T-helper 2 cell treated with Interferon-gamma antibody and Interleukin-4, amounts not matched to agents 5 μg/mL and 100 μg/mL, for 36 hours (primary cell): Measurements from ENCODE around the gene IL17REL.

Experiments used
- DNase-seq: peaks from one replicate; pipeline ENCODE4 v3.0.0; 2021; ENCODE audit warnings: low spot score
- H3K27ac Mint-ChIP-seq: one replicate; pipeline ENCODE4 v1.8.0; 2021; ENCODE audit warnings: mild to moderate bottlenecking, mixed read lengths
- H3K27me3 Mint-ChIP-seq: one replicate; pipeline ENCODE4 v1.8.0; 2021; ENCODE audit warnings: low read depth, mixed read lengths
- H3K36me3 Mint-ChIP-seq: one replicate; pipeline ENCODE4 v1.8.0; 2021; ENCODE audit warnings: low read depth, mixed read lengths
- H3K4me1 Mint-ChIP-seq: one replicate; pipeline ENCODE4 v1.8.0; 2021; ENCODE audit warnings: low read depth, mixed read lengths
- H3K4me3 Mint-ChIP-seq: one replicate; pipeline ENCODE4 v1.8.0; 2022; ENCODE audit warnings: mild to moderate bottlenecking, moderate library complexity, mixed read lengths
- H3K9me3 Mint-ChIP-seq: one replicate; pipeline ENCODE4 v1.8.0; 2021; ENCODE audit warnings: mixed read lengths

IL17REL gene

DNA sequence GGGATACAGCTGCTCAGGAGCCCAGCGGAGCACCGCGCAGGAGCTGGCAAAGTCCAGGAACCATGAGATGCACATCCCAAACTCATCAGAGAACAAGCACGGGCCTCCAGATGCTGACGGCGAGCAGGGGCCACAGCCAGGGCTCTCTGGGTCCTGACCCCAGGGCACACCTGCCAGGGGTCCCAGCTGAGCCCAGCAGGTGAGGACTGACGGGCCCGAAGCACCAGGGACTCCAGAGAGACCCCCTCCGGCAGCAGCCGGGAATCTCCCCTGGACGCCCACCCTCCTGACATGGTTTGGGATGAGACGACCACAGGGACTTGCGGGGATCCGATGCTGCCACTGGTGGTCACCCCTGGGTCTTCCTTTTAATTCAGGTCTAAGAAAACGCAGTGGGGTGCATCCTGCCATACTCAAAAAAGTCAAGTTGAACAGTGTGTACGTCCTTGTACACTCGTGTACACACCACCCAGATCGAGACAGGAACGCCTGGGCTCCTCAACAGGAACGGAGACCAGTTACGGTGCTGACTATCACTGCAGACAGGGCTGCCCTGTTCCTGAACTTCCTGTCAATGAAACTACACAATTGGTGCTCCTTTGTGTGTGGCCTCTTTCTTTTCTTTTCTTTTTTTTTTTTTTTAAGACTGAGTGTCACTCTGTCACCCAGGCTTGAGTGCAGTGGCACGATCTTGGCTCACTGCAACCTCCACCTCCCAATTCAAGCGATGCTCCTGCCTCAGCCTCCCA, 23.6 kb upstream of the IL17REL start:
- no peaks in the 10 kb centered on the region for H3K36me3 Mint-ChIP-seq
- H3K9me3 Mint-ChIP-seq = no peaks in the 10 kb centered on the region
- DNase-seq = no peak
- H3K4me1 Mint-ChIP-seq = no peaks in the 10 kb centered on the region
- H3K4me3 Mint-ChIP-seq = no peak overlapping the region
- H3K27ac Mint-ChIP-seq = no peak overlapping the region
- peaks cover 2% of the 10 kb centered on the region for H3K27me3 Mint-ChIP-seq

DNA sequence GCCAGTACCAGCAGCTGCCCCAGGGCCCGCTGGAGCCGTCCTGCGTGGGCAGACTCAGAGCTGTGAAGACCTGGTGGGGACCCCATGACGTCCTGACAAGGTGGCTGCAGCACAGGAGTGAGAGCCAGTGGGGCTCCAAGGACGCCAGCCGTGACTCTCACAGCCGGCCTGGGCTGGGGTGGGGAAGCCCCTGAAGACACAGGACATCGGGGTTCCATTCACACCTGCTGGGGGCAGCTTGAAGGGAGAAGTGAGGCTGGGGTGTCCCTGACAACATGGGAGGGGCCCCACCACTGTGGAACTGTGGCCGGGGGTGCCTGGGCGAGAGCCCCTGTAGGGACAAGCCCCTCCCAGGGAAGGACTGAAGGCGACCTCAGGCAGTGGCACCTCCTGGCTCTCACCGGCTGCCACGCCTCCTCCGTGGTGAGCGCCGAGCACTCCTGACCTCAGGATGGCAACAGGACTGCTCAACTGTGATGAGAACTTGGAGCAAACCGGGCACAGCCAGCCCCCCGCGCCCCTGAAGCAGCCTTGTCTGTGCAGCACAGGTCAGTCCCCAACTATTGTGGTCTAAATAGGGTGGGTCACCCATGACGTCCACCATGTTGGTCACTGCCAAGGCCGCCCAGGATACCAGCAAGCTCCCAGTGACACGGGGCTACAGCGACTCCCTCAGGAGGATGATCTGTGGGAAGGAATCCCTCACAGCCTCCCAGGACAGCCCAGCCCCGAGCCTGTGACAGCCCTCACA, 22.7 kb upstream of the IL17REL start:
- H3K9me3 Mint-ChIP-seq = no peaks in the 10 kb centered on the region
- H3K4me3 Mint-ChIP-seq = no peak overlapping the region

DNA sequence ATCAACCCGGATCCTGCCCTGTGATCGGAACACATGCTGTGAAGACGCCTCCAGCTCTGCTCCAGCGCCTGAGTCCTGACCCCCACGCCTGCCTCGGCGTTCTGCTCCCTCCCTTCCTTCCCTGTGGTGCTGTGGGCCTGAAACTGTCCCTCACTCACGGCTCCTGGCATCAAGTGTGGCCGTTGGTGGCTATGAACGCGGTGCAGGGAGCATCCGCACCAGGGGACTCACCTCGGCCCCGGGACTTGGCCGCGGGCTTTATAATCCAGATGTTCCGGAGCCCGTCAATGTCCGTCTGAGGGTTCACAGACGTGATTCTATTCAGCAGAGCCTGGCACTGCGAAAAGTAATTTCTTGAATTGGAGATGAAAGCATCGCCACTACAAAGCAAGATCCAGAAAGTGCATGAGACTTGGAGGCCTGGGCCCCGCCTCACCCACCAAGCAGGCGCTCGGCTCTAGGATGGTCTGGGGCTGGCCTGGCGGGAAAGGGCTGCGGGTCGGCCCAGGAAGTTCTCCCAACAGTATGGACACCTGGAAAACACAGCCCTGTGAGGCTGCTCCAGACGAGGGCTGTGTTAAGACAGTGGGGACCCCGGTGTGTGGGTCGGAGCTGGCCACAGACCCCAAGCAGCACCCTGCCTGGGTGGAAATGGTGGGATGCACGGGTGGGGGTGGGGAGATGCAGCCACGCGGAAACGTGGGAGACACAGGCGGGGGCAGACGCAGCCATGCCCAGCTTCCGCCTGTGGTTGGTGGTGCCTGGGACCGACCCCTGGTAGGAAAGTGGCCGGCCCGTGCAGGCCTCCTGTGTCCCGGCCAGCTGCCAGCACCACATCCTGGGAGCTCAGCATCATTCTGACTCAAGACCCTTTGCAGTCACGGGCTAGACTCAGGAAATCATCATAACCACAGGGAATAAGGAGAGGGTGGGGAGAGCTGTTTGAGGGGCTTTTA, 21.8 kb upstream of the IL17REL start:
- Mint-ChIP-seq H3K36me3 (no peaks in the 10 kb centered on the region), H3K4me3 (no peak overlapping the region), H3K9me3 (no peaks in the 10 kb centered on the region), H3K4me1 (no peaks in the 10 kb centered on the region), H3K27me3 (peaks cover 2% of the 10 kb centered on the region), H3K27ac (no peak overlapping the region)
- no peak for DNase-seq

More for the DNA sequence above, 22.7 kb upstream of the IL17REL start:
- no peaks in the 10 kb centered on the region for H3K36me3 Mint-ChIP-seq
- no peak overlapping the region for H3K27ac Mint-ChIP-seq
- peaks cover 2% of the 10 kb centered on the region for H3K27me3 Mint-ChIP-seq
- H3K4me1 Mint-ChIP-seq = no peaks in the 10 kb centered on the region
- DNase-seq = no peak

DNA sequence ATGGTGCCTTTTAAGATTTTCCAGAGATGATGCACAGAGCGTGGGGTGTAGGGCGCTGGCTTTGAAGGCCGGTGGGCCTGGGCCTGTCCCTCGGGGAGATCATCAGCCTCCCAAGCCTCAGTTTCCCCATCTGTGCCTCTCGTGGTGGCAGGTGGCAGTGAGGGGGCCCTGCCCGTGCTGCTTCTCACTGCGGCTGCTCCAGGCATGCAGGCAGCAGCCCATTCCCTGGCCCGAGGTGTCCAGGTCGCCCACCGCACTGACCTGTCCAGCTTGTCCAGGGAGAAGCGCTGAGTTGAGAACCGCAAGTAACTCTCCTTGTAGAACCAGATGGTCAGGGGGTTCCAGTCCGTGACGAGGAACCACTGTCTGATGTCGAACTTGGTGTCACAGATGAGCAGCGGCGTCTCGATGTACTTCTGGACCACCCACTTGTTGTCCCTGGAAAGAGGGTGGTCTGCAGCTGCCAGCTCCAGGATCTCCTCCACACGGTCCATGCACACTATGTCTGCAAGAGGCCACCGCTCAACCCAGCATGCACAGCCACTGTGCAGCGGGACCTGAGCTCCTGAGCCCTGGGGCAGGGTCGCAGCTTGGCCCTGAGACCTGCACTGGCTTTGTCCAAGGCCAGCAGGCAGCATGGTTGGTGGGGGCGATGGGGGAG, 20.5 kb upstream of the IL17REL start:
- no peak for DNase-seq
- no peaks in the 10 kb centered on the region for H3K9me3 Mint-ChIP-seq
- H3K27me3 Mint-ChIP-seq = no peaks in the 10 kb centered on the region
- no peaks in the 10 kb centered on the region for H3K36me3 Mint-ChIP-seq
- no peaks in the 10 kb centered on the region for H3K4me1 Mint-ChIP-seq
- H3K27ac Mint-ChIP-seq = no peak overlapping the region
- H3K4me3 Mint-ChIP-seq = no peak overlapping the region

DNA sequence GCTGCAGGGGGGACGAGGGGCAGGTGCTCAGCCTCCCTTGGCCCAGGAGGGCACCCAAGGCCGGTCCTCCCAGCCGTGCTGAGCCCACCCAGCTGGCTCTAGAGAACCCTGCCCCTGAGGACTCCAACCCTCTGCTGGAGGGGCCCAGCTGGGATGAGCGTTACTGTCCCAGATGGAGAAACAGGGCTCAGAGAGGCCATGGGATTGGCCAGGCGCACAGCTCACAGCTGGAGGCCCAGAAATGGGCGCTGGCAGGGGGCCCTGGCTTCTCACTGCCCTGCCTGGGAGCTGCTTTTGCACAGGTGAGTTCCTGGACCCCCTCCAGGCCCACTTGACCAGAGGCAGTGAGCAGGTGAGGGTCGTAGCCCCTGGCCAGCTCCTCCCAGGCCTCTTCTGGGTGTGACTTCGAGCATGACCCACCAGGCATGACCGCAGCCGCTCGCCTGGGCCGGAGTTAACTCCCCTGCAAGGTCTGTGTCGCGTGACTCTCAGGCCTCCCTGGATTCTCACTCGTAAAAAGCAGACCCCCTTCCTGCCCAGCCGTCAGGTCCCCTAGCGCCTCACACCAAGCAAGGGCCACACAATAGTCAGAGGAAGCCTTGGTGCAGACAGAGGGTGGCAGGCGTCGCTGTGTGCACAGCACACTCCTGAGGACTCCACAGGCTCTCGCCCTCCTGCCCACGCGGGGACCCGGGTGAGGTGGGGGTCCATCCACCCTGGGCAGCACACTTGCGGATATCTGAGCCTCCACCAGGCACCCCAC, 19.7 kb upstream of the IL17REL start:
- DNase-seq = no peak
- no peak overlapping the region for H3K27ac Mint-ChIP-seq
- no peaks in the 10 kb centered on the region for H3K9me3 Mint-ChIP-seq
- H3K27me3 Mint-ChIP-seq = no peaks in the 10 kb centered on the region
- H3K36me3 Mint-ChIP-seq = no peaks in the 10 kb centered on the region
- no peak overlapping the region for H3K4me3 Mint-ChIP-seq
- no peaks in the 10 kb centered on the region for H3K4me1 Mint-ChIP-seq

DNA sequence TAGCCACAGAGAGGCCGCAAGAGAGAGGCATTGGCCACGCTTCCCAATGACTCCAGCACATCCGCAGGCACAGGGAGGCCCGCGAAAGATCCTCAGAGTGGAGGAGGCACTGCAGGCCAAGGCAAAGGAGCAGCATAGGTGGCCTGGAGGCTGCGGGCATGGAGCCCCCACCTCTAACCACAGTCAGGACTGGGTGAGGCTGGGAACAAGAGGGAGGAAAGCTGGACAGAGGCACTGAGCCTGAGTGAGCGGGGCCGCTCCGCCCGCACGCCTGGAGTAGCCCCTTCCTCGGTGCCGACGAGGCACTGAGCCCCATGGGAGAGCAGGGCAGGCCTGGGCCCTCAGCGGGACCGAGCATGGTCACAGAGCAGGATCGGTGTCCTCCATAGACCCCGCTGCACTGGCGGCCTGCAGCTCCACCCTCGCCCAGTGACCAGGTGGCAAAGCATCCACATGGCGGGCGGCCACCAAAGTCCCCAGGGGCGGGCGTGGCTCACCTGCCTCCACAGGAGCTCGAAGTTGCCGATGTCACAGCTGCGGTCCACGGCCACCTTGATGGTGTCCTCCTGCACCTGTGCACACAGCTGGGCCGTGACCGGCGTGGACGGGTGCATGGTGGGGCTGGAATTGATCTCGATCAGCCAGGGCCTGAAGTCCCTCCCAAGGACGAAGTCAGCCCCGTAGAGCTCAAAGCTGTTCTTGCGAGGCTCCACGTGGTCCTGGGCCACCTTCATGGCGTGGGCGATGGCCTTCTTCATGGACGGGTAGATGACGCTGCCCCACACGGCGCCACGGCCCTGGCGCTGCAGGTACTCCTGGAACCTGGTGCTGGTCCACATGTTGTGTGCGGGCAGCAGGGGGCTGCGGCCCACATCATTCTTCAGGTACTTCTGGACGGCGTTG, 18.9 kb upstream of the IL17REL start:
- DNase-seq = no peak
- Mint-ChIP-seq H3K36me3 (no peaks in the 10 kb centered on the region), H3K9me3 (no peaks in the 10 kb centered on the region), H3K4me1 (no peaks in the 10 kb centered on the region), H3K27me3 (no peaks in the 10 kb centered on the region), H3K4me3 (no peak overlapping the region), H3K27ac (no peak overlapping the region)

DNA sequence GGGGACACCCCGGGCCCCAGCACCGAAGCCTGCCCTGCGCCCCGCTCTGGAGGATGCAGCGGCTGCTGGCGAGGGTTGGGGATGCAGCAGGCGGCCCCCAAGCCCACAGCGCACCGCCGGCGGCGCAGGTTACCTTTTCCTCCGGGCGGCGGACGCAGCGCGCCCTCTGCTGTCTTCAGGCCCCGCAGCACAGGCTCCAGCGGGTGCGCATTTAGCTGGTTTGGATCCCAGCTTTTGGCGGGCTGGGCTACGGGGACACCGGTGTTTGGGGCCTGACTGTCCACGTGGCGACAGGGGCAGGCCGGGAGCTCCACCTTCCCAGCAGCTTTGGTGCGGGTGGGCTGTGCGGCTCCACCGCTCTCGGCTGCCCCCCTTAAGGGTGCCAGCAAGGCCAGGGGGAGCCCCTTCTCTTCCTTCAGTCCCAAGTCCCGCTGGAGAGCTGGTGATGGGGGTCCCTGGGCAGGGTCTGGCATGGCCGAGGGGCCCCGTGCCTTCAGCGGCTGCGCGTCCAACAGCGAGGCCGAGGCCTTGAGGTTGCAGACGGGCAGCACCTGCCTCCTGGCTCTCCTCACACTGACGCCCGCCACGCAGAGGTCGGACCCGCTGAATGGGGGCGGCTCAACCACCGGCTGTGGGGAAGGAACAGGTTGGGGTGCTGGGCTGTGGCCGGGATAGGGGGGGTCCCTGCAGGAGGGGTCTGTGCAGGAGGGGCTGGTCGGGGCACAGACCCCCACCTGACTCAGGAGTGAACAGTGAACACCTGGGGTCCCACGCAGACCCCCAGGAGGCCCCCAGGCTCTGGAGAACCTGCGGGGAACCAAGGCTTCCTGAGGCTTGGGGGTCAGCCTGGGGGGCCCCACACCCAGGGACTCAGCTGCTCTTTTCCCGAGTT, 18.0 kb upstream of the IL17REL start:
- DNase-seq = peak; percentile 77
- Mint-ChIP-seq H3K27ac (no peak overlapping the region), H3K9me3 (no peaks in the 10 kb centered on the region), H3K27me3 (no peaks in the 10 kb centered on the region), H3K4me1 (no peaks in the 10 kb centered on the region), H3K36me3 (no peaks in the 10 kb centered on the region), H3K4me3 (no peak overlapping the region)

DNA sequence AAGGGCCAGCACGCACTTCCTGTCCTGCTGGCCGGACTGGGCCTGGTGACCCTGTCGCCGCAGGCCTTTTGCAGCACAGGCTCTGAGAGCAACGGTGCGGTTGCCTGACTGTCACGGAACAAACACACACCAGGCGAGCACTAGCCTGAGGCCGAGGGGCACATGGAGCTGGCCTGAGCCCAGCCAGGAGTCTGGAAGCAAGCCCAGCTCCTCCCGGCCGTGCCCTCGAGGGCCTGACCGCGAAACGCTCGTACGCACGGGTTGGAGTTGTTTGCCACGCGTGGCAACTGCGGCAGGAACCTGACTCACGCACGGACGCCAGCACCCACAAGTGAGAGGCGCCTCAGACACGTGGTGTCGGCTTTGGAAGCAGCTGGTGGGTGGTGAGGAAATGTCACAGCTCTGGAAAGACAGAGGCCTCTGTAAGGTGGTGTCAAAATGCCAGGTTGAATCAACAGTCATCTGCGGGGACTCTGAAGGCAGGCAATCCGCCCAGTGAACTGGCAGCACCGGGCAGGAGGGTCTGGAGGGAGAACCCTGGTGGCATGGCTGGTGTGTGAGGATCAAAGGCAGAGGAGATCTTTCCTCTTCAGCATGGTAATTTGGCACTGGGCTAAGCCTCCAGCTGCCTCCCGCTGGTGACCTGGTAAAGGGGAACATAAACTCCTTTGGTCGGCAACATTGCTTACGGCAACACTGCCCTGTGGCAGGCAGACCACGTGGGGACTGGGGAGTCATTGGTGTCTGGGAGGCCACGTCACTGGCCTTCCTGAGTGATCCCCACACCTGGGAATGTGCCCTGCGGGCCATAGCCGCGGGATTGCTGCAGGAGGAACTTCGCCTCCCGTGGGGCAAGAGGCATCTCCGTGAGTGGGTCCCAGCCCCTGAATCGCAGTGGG, 15.3 kb upstream of the IL17REL start:
- no peak overlapping the region for H3K27ac Mint-ChIP-seq
- H3K9me3 Mint-ChIP-seq = no peaks in the 10 kb centered on the region
- no peak overlapping the region for H3K4me3 Mint-ChIP-seq
- H3K4me1 Mint-ChIP-seq = peaks cover 1% of the 10 kb centered on the region
- DNase-seq = peak; percentile 36
- H3K36me3 Mint-ChIP-seq = no peaks in the 10 kb centered on the region
- no peaks in the 10 kb centered on the region for H3K27me3 Mint-ChIP-seq

DNA sequence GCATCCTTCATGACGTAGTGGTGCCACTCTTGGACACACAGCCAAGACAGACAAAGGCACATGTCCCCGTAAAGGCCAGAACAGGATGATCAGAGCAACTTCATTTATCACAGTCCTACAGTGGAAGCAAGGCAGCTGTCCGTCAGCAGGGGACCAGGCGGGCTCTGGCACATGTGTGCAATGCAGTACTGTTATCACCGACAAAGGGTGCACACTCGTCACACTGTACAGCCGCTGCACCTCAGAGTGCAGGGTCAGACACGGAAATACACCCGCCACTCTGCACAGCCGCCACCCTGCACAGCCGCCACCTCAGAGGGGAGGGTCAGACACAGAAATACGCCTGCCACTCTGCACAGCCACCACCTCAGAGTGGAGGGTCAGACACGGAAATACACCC, 13.4 kb upstream of the IL17REL start:
- Mint-ChIP-seq H3K9me3 (no peaks in the 10 kb centered on the region), H3K36me3 (no peaks in the 10 kb centered on the region), H3K27me3 (no peaks in the 10 kb centered on the region), H3K4me3 (no peak overlapping the region), H3K4me1 (peaks cover 1% of the 10 kb centered on the region), H3K27ac (no peak overlapping the region)
- DNase-seq = no peak

DNA sequence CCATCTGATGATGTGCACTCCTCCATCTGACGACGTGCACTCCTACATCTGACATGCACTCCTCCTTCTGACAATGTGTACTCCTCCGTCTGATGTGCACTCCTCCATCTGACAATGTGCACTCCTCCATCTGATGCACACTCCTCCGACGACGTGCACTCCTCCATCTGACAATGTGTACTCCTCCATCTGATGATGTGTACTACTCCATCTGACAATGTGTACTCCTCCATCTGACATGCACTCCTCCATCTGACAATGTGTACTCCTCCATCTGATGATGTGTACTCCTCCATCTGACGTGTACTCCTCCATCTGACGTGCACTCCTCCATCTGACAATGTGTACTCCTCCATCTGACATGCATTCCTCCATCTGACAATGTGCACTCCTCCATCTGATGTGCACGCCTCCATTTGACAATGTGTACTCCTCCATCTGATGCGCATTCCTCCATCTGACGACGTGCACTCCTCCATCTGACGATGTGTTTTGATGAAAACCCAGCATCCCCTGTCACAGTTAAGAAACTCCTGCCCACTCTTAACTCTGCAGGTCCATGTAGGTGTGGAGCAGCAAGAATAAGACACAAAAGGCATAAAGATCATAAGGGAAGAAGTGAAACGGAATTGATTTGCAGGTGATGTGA, 9.7 kb upstream of the IL17REL start:
- DNase-seq = no peak
- no peaks in the 10 kb centered on the region for H3K36me3 Mint-ChIP-seq
- no peaks in the 10 kb centered on the region for H3K9me3 Mint-ChIP-seq
- H3K4me3 Mint-ChIP-seq = no peak overlapping the region
- no peak overlapping the region for H3K27ac Mint-ChIP-seq
- H3K4me1 Mint-ChIP-seq = peaks cover 10% of the 10 kb centered on the region
- peaks cover 2% of the 10 kb centered on the region for H3K27me3 Mint-ChIP-seq
